HG02678 (cell line): ENCODE results near the gene TM9SF1.

ENCODE experiments used
- ATAC-seq: cut with Tn5 transposase; IDR thresholded peaks from one replicate; pipeline ENCODE4 v1.9.1; 2021; ENCODE audit warnings: mild to moderate bottlenecking, moderate library complexity; ENCODE audit not compliant: unreplicated experiment

TM9SF1 gene

GRCh38 chr14:24197056-24197450 lies 1.8 kb upstream of the TM9SF1 start:
- ATAC-seq = no peak

GRCh38 chr14:24196071-24197055 lies 1.1 kb upstream of the TM9SF1 start:
- peak; percentile 27 for ATAC-seq

GRCh38 chr14:24194873-24195185 lies 412 bp downstream of the TM9SF1 start:
- ATAC-seq = no peak

GRCh38 chr14:24194186-24194872 lies 912 bp downstream of the TM9SF1 start:
- ATAC-seq = no peak

- ATAC-seq = no peak
Observed at GRCh38 chr14:24192933-24193332, 2.3 kb downstream of the TM9SF1 start.

- no peak for ATAC-seq
Observed at GRCh38 chr14:24190416-24190815, 4.8 kb downstream of the TM9SF1 start.

- ATAC-seq = no peak
Observed at GRCh38 chr14:24189460-24189859, 5.8 kb downstream of the TM9SF1 start.

GRCh38 chr14:24189059-24189375 lies 6.2 kb downstream of the TM9SF1 start:
- no peak for ATAC-seq

GRCh38 chr14:24188251-24189058 lies 6.8 kb downstream of the TM9SF1 start, which contains the start of gene IPO4:
Gene IPO4 (minus strand): TSS chr14:24188816. CDS start chr14:24188787, 29 bp downstream.
- ATAC-seq = peak; percentile 90

GRCh38 chr14:24187539-24187915 lies 7.7 kb downstream of the TM9SF1 start:
- ATAC-seq = no peak

- ATAC-seq = no peak
Observed at GRCh38 chr14:24186831-24187538, 8.3 kb downstream of the TM9SF1 start.

GRCh38 chr14:24185741-24186140 lies 9.5 kb downstream of the TM9SF1 start:
- no peak for ATAC-seq

- no peak for ATAC-seq
Observed at GRCh38 chr14:24185026-24185425, 10.2 kb downstream of the TM9SF1 start.

GRCh38 chr14:24184104-24184970 lies 10.9 kb downstream of the TM9SF1 start:
- ATAC-seq = no peak

GRCh38 chr14:24183014-24183481 lies 12.2 kb downstream of the TM9SF1 start:
- no peak for ATAC-seq

GRCh38 chr14:24182110-24182882 lies 12.9 kb downstream of the TM9SF1 start:
- no peak for ATAC-seq

- ATAC-seq = no peak
Observed at GRCh38 chr14:24181371-24182077, 13.7 kb downstream of the TM9SF1 start.
